Cardiac fibroblast (primary cell): ENCODE data around the gene PIK3R1.

ENCODE experiments used
- DNase-seq, 2 donors: peaks; one replicate each; pipeline versions ENCODE4 v3.0.0 to v3.0.0-alpha.2; 2010; ENCODE audit warnings: low read depth in 2 of 2
- H3K4me3 ChIP-seq, 2 donors: replicated peaks in 1 of 2; 1 replicate in 1 of 2; 2 replicates in 1 of 2; pipeline ENCODE4 v1.5.1; 2011; ENCODE audit warnings: low read depth in 2 of 2, low read length in 2 of 2, mild to moderate bottlenecking in 2 of 2, moderate library complexity in 1 of 2
- CTCF ChIP-seq: IDR thresholded peaks from one replicate; pipeline ENCODE4 v1.5.1; 2011; ENCODE audit warnings: low read depth, mild to moderate bottlenecking, low read length, inconsistent platforms

Gene PIK3R1

GRCh38 chr5:68265822-68266395, 50.4 kb downstream of the PIK3R1 start:
- DNase-seq, result peak; percentile 29 to 63
- no peak overlapping the region for H3K4me3 ChIP-seq
- TF ChIP-seq CTCF, result no peak

- peak in 1 of 2 donors; percentile 26 for DNase-seq
- no peak overlapping the region for H3K4me3 ChIP-seq
- TF ChIP-seq CTCF, result no peak
Measured at GRCh38 chr5:68266457-68266856, 50.9 kb downstream of the PIK3R1 start.

GRCh38 chr5:68267066-68267465, 51.5 kb downstream of the PIK3R1 start:
- no peak for DNase-seq
- no peak for TF ChIP-seq CTCF
- no peak overlapping the region for H3K4me3 ChIP-seq

GRCh38 chr5:68268101-68268851, 52.7 kb downstream of the PIK3R1 start:
- TF ChIP-seq CTCF, result no peak
- DNase-seq, result no peak
- no peak overlapping the region for H3K4me3 ChIP-seq

- TF ChIP-seq CTCF, result no peak
- no peak for DNase-seq
Measured at GRCh38 chr5:68268852-68269130, 53.2 kb downstream of the PIK3R1 start.

GRCh38 chr5:68269820-68270219, 54.3 kb downstream of the PIK3R1 start:
- DNase-seq, result no peak
- no peak for TF ChIP-seq CTCF
- no peak overlapping the region for H3K4me3 ChIP-seq

More at GRCh38 chr5:68268852-68269130, 53.2 kb downstream of the PIK3R1 start:
- H3K4me3 ChIP-seq, result no peak overlapping the region
